RWPE1 (cell line): Measurements from ENCODE around the gene MEI1.

ENCODE experiments used
- CTCF ChIA-PET: fragments of 350-600 bp; sonication (Branson Sonifier 250); formaldehyde crosslinking; extraction: SDS; loops from one replicate; lab custom pipeline; 2021; lab: Yijun Ruan, JAX
- POLR2A ChIA-PET: fragments of 400-600 bp; formaldehyde crosslinking; extraction: SDS; loops from one replicate; lab custom pipeline; 2020; ENCODE audit warnings: antibody characterized with exemption; ENCODE audit not compliant: low non-redundant PET; lab: Yijun Ruan, JAX
- DNase-seq: peaks from one replicate; pipeline ENCODE4 v3.0.0; 2012; ENCODE audit warnings: low spot score
- H3K27ac ChIP-seq: fragments of 450-650 bp; 2 replicates; pipeline ENCODE4 v1.5.1; 2017
- CTCF ChIP-seq: fragments of 450-650 bp; conservative IDR thresholded peaks from 2 replicates; pipeline ENCODE4 v1.5.1; 2017; ENCODE audit warnings: low read depth, mild to moderate bottlenecking

Gene MEI1

GRCh38 chr22:41752011-41752970, 53.0 kb downstream of the MEI1 start:
- ChIA-PET CTCF (interaction anchor here (0.6 kb wide), 1 partner anchor 115 kb away, joined by 4 read pairs; no protein-coding TSS in a partner anchor), POLR2A (no interaction called here)
- H3K27ac ChIP-seq: no peak overlapping the region
- no peak for TF ChIP-seq CTCF
- DNase-seq: no peak

GRCh38 chr22:41753984-41754383, 54.7 kb downstream of the MEI1 start:
- no peak overlapping the region for H3K27ac ChIP-seq
- POLR2A ChIA-PET: no interaction called here
- CTCF ChIA-PET: no interaction called here

GRCh38 chr22:41757502-41757901, 58.2 kb downstream of the MEI1 start:
- H3K27ac ChIP-seq: no peak overlapping the region
- CTCF ChIA-PET: no interaction called here
- no peak for TF ChIP-seq CTCF
- DNase-seq: no peak
- POLR2A ChIA-PET: no interaction called here

More at GRCh38 chr22:41753984-41754383, 54.7 kb downstream of the MEI1 start:
- no peak for TF ChIP-seq CTCF
- DNase-seq: no peak

GRCh38 chr22:41758231-41758630, 58.9 kb downstream of the MEI1 start:
- CTCF ChIA-PET: no interaction called here
- TF ChIP-seq CTCF: no peak
- no peak for DNase-seq
- no peak overlapping the region for H3K27ac ChIP-seq
- POLR2A ChIA-PET: no interaction called here

GRCh38 chr22:41762980-41763779, 63.9 kb downstream of the MEI1 start:
- no peak for TF ChIP-seq CTCF
- DNase-seq: no peak
- POLR2A ChIA-PET: no interaction called here
- no peak overlapping the region for H3K27ac ChIP-seq
- CTCF ChIA-PET: no interaction called here

GRCh38 chr22:41766476-41766875, 67.2 kb downstream of the MEI1 start:
- no peak for TF ChIP-seq CTCF
- DNase-seq: no peak
- CTCF ChIA-PET: no interaction called here
- POLR2A ChIA-PET: no interaction called here
- no peak overlapping the region for H3K27ac ChIP-seq
